Stomach (tissue), 4 donors: ENCODE results near the gene EFNA1.

Experiments used
- CTCF ChIP-seq, 7 experiments: fragments of 450-650 bp in 4 of 7; fragments of 200-600 bp in 3 of 7; sonication (generic) in 3 of 7; IDR thresholded peaks; one replicate each; pipeline ENCODE4 v1.5.1; 2016 to 2019; ENCODE audit warnings: antibody characterized with exemption in 7 of 7, control low read depth in 2 of 7, mild to moderate bottlenecking in 1 of 7
- EP300 ChIP-seq: sonication (generic); formaldehyde crosslinking; IDR thresholded peaks from one replicate; pipeline ENCODE4 v1.6.1; 2017; ENCODE audit warnings: antibody characterized with exemption
- POLR2A ChIP-seq, 4 donors: fragments of 450-650 bp; IDR thresholded peaks; one replicate each; pipeline ENCODE4 v1.6.1; 2016; ENCODE audit warnings: antibody characterized with exemption in 4 of 4, control low read depth in 2 of 4, mild to moderate bottlenecking in 1 of 4, moderate library complexity in 1 of 4

- TF ChIP-seq CTCF (IDR thresholded peaks at IDR 0.05): peak in 1 of 7 experiments; percentile 18
- no peak for TF ChIP-seq POLR2A (IDR thresholded peaks at IDR 0.05)
- no peak for TF ChIP-seq EP300
Measured at GRCh38 chr1:155175927-155176371, 48.3 kb downstream of the EFNA1 start.
